DOHH2 (cell line): Measurements from ENCODE around the gene CDCP1.

Source experiments
- EZH2phosphoT487 ChIP-seq: fragments of 200-600 bp; sonication (generic); IDR thresholded peaks from 2 replicates; pipeline ENCODE4 v1.6.1; 2017; ENCODE audit warnings: borderline replicate concordance, mild to moderate bottlenecking, antibody characterized with exemption, low read length, moderate library complexity, mixed read lengths
- TF ChIP-seq, protein P1 (sequence below): fragments of 200-600 bp; sonication (generic); IDR thresholded peaks from one replicate; pipeline ENCODE4 v1.5.1; 2014; ENCODE audit warnings: antibody characterized with exemption, mild to moderate bottlenecking, low read depth, low read length; ENCODE audit not compliant: poor library complexity, severe bottlenecking

DNA sequence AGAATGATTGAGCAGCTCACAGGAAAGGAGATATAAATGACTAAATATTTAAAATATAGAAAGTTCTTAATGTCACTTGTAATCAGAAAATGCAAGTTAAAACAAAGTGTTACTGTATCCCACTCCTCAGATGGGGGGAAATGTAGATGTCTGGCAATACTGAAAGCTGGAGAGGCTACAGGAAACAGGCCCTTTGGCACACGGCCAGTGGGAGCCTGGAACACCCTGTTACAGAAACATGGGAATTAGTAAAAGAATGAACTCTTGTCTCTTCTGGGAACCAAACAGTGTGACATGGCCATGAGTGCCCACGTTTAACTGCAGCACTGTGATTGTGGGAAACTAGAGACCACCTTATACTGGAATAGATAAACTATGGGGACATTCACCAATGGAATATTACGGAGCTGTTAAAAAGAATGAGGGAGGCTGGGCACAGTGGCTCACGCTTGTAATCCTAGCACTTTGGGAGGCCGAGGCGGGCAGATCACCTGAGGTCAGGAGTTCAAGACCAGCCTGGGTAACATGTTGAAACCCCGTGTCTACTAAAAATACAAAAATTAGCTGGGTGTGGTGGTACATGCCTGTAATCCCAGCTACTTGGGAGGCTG, 50.2 kb downstream of the CDCP1 start:
- TF ChIP-seq, protein P1, sequence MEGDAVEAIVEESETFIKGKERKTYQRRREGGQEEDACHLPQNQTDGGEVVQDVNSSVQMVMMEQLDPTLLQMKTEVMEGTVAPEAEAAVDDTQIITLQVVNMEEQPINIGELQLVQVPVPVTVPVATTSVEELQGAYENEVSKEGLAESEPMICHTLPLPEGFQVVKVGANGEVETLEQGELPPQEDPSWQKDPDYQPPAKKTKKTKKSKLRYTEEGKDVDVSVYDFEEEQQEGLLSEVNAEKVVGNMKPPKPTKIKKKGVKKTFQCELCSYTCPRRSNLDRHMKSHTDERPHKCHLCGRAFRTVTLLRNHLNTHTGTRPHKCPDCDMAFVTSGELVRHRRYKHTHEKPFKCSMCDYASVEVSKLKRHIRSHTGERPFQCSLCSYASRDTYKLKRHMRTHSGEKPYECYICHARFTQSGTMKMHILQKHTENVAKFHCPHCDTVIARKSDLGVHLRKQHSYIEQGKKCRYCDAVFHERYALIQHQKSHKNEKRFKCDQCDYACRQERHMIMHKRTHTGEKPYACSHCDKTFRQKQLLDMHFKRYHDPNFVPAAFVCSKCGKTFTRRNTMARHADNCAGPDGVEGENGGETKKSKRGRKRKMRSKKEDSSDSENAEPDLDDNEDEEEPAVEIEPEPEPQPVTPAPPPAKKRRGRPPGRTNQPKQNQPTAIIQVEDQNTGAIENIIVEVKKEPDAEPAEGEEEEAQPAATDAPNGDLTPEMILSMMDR, result no peak
- no peak for TF ChIP-seq EZH2phosphoT487
